Heart right ventricle (tissue), 16 donors: ENCODE results near the gene PDLIM1. TPM values are rescaled to one million over a fixed set of nuclear protein-coding genes. Genes with fewer than 3 reads are reported as not detected.

Experiments used
- ATAC-seq, 8 donors: fragments of 200-7000 bp; cut with Tn5 transposase; one replicate each; pipeline ENCODE4 v1.9.1; 2020; ENCODE audit warnings: mild to moderate bottlenecking in 8 of 8, moderate library complexity in 8 of 8, moderate number of reproducible peaks in 1 of 8
- DNase-seq, 2 donors: peaks; one replicate each; pipeline ENCODE4 v3.0.0-alpha.2; 2020
- H3K27ac ChIP-seq, 10 donors: fragments of 200-600 bp; sonication (generic) in 2 of 10; one replicate each; pipeline versions ENCODE4 v1.5.0 to v1.8.0; 2020 to 2022; ENCODE audit warnings: mild to moderate bottlenecking in 3 of 10
- H3K27me3 ChIP-seq, 7 donors: fragments of 200-600 bp; one replicate each; pipeline ENCODE4 v1.8.0; 2021 to 2022; ENCODE audit warnings: mild to moderate bottlenecking in 2 of 7
- H3K36me3 ChIP-seq, 9 donors: fragments of 200-600 bp; sonication (generic) in 1 of 9; one replicate each; pipeline versions ENCODE4 v1.5.0 to v1.8.0; 2020 to 2022; ENCODE audit warnings: mild to moderate bottlenecking in 2 of 9
- H3K4me1 ChIP-seq, 9 donors: fragments of 200-600 bp; sonication (generic) in 1 of 9; one replicate each; pipeline versions ENCODE4 v1.5.0 to v1.8.0; 2020 to 2022; ENCODE audit warnings: mild to moderate bottlenecking in 4 of 9
- H3K4me3 ChIP-seq, 10 donors: fragments of 200-600 bp; sonication (generic) in 2 of 10; one replicate each; pipeline versions ENCODE4 v1.5.0 to v1.8.0; 2020 to 2022; ENCODE audit warnings: mild to moderate bottlenecking in 7 of 10, moderate library complexity in 2 of 10
- H3K9me3 ChIP-seq, 11 donors: fragments of 200-600 bp in 10 of 11; sonication (generic) in 2 of 11; one replicate each; pipeline versions ENCODE4 v1.5.0 to v1.8.0; 2013 to 2022; ENCODE audit warnings: mild to moderate bottlenecking in 2 of 11, control low read depth in 1 of 11, moderate library complexity in 1 of 11
- WGBS, 2 donors: extraction: QIAGEN DNeasy Blood & Tissue Kit; methylation state at CpG; one replicate each; pipeline ENCODE4 v1.1.7; 2013; ENCODE audit warnings: inconsistent platforms in 1 of 2; 5-methylcytosine and 5-hydroxymethylcytosine counted together
- intact Hi-C, 10 donors: fragments of 100-400 bp; cut with DNase I; formaldehyde crosslinking; loops; one replicate each; pipeline versions ENCODE4 v1.11.1 to v1.14.2; 2022
- polyA plus RNA-seq, 2 donors: library from polyadenylated mRNA; stranded (reverse); fragments of 200-250 nt; gene quantifications; one replicate each; pipeline ENCODE4 v1.2.3, GENCODE V29; 2013
- total RNA-seq, 10 donors: library from RNA; stranded (reverse); fragmentation: NEBNext Ultra II Directional in 3 of 10; extraction: Animal tissue kit (Norgen Biotek cat#: 25700) in 3 of 10; gene quantifications; one replicate each; pipeline versions ENCODE4 v1.2.1 to v1.2.4, GENCODE V29; 2021 to 2023
- TF ChIP-seq, protein P1 (sequence below), 9 donors: fragments of 200-600 bp; sonication (generic) in 2 of 9; IDR thresholded peaks; one replicate each; pipeline versions ENCODE4 v1.5.0 to v1.8.0; 2021 to 2022; ENCODE audit warnings: antibody characterized with exemption in 9 of 9, mild to moderate bottlenecking in 5 of 9, moderate library complexity in 1 of 9
- donor health status: Arrhythmogenic right ventricular cardiomyopathy.
- donor health status: ischemic (EF 13 %, LVEDD 7.1; RV severe dilation, severe dysfunction).
- donor health status: healthy with polysubstance abuse.
- donor health status: DM: no; HTN: yes; CAD: no.
- donor health status: DM: no; HTN: no; CAD: no.
- donor health status: ischemic (EF 25% LVEDD 6.9; RV normal size, moderate dysfunction).
- donor health status: ischemic (EF 25% LVEDD 5.7; RV mildly dilated, moderate dysfunction).
- donor health status: healthy.
- donor health status: DM: yes; HTN: yes; CAD: no.
- donor health status: Ischemic cardiomyopathy.
- donor health status: ischemic (EF 35%, LVEDD 5.7; RV mildly dilated, moderate dysfunction).
- donor health status: nonischemic (EF 11% LVEDD 7.7; RV severe dilation, severe dysfunction).
- donor health status: DM: yes; HTN: yes; CAD: no.
- donor health status: PGD.
- donor health status: ischemic (EF 29% LVEDD 5.4; RV normal size, mild dysfunction).
- donor health status: nonischemic (EF 23%, LVEDD 6.1; RV moderate dilation, normal function).

The PDLIM1 gene
- total and polyA plus RNA-seq, 12 donors: 152 to 467 (median 322) TPM

DNA sequence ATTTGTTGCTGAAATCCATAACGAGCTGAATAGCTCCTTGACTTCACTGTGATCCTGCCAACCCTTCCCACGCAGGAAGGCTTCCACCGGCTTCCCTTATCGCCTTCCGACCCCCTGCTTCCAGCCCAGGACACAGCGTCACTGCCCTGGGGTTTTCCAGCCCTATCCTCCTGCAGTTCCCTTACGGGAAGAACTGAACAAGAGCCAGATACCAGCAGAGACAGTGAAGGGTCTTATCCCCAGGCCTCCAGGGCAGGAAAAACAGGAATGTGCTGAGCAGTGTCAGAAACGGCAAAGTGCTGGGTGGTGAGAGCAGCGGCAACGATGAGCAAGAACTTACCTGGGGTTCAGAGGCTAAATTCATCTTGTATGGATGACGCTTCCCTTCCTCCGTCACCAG, 22.4 kb downstream of the PDLIM1 start:
- TF ChIP-seq, protein P1, sequence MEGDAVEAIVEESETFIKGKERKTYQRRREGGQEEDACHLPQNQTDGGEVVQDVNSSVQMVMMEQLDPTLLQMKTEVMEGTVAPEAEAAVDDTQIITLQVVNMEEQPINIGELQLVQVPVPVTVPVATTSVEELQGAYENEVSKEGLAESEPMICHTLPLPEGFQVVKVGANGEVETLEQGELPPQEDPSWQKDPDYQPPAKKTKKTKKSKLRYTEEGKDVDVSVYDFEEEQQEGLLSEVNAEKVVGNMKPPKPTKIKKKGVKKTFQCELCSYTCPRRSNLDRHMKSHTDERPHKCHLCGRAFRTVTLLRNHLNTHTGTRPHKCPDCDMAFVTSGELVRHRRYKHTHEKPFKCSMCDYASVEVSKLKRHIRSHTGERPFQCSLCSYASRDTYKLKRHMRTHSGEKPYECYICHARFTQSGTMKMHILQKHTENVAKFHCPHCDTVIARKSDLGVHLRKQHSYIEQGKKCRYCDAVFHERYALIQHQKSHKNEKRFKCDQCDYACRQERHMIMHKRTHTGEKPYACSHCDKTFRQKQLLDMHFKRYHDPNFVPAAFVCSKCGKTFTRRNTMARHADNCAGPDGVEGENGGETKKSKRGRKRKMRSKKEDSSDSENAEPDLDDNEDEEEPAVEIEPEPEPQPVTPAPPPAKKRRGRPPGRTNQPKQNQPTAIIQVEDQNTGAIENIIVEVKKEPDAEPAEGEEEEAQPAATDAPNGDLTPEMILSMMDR (IDR thresholded peaks at IDR 0.05): no peak
- Histone ChIP-seq H3K9me3 (no peaks in the 10 kb centered on the region), H3K27ac (peak overlapping the region; percentile 44 to 90 (median 80)), H3K27me3 (no peaks in the 10 kb centered on the region), H3K4me1 (peaks cover 20 to 79% (median 67%) of the 10 kb centered on the region in 9 donors), H3K4me3 (no peak overlapping the region), H3K36me3 (peaks cover 0 to 74% (median 23%) of the 10 kb centered on the region in 9 donors)
- ATAC-seq (peak; percentile 69 to 89 (median 85)), DNase-seq (peak; percentile 56 to 86)
- WGBS, 2 donors: 28 to 31% methylated on average over 12 of the region's 12 CpGs
- intact Hi-C loops: no loop called here

GRCh38 chr10:95267251-95267650, 23.6 kb downstream of the PDLIM1 start:
- ATAC-seq (no peak), DNase-seq (no peak)
- Histone ChIP-seq H3K27me3 (no peaks in the 10 kb centered on the region), H3K4me3 (no peak overlapping the region), H3K9me3 (no peaks in the 10 kb centered on the region), H3K27ac (peak overlapping the region; percentile 53 to 90 (median 80)), H3K36me3 (peaks cover 0 to 86% (median 34%) of the 10 kb centered on the region in 9 donors), H3K4me1 (peaks cover 20 to 77% (median 62%) of the 10 kb centered on the region in 9 donors)
- WGBS, 2 donors: 92 to 96% methylated on average over 3 of the region's 3 CpGs
- TF ChIP-seq, protein P1 (IDR thresholded peaks at IDR 0.05): no peak
- intact Hi-C loops: no loop called here

DNA sequence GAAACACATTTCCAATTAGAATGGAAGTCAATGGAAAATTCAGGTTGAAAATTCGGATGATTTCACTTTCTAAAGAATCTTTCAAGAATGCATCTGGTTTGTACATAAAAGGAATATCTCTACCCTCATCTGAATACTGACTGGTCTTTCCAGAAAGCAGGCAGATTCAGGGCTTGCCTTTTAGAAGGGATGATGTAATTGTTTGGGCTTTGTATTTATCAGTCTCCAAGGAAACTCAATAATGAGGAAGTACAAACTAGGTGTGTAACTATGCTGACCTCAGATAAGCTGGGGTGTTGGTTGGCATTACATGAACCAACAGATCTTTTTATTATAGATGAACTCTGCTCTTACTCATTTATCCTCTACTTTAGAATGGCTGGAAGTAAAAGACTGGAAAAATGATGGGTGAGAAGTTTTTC, 24.1 kb downstream of the PDLIM1 start:
- H3K27ac ChIP-seq: peak overlapping the region; percentile 53 to 90 (median 80)

GRCh38 chr10:95265572-95265971, 25.2 kb downstream of the PDLIM1 start:
- ATAC-seq (no peak), DNase-seq (no peak)
- Histone ChIP-seq H3K27me3 (no peaks in the 10 kb centered on the region), H3K9me3 (no peaks in the 10 kb centered on the region), H3K4me1 (peaks cover 26 to 87% (median 74%) of the 10 kb centered on the region in 9 donors), H3K27ac (peak overlapping the region in 7 of 10 donors; percentile 57 to 90 (median 85)), H3K4me3 (no peak overlapping the region), H3K36me3 (peaks cover 0 to 91% (median 36%) of the 10 kb centered on the region in 9 donors)
- intact Hi-C loops: no loop called here
- 95 to 96% methylated on average over 8 of the region's 8 CpGs for WGBS, 2 donors
- TF ChIP-seq, protein P1 (IDR thresholded peaks at IDR 0.05): no peak

More for the DNA sequence above, 24.1 kb downstream of the PDLIM1 start:
- WGBS, 2 donors: 27 to 35% methylated on average over 1 of the region's 1 CpG
- Histone ChIP-seq H3K4me3 (no peak overlapping the region), H3K9me3 (no peaks in the 10 kb centered on the region), H3K36me3 (peaks cover 0 to 91% (median 39%) of the 10 kb centered on the region in 9 donors), H3K4me1 (peaks cover 20 to 77% (median 63%) of the 10 kb centered on the region in 9 donors), H3K27me3 (no peaks in the 10 kb centered on the region)
- ATAC-seq (peak; percentile 57 to 87 (median 78)), DNase-seq (no peak)
- intact Hi-C loops: no loop called here
- TF ChIP-seq, protein P1 (IDR thresholded peaks at IDR 0.05): no peak
